Osteocyte (in vitro differentiated cells): ENCODE results near the gene RAPGEF5. TPM values are rescaled to one million over a fixed set of nuclear protein-coding genes. Genes with fewer than 3 reads are reported as not detected.

ENCODE experiments used
- DNase-seq: peaks from one replicate; pipeline ENCODE4 v3.0.0; 2021; ENCODE audit warnings: mixed read lengths; ENCODE audit not compliant: unreplicated experiment; ENCODE audit errors: extremely low spot score
- H3K27ac Mint-ChIP-seq: one replicate; pipeline ENCODE4 v1.8.0; 2021; ENCODE audit warnings: mild to moderate bottlenecking, mixed read lengths; ENCODE audit not compliant: unreplicated experiment
- H3K27me3 Mint-ChIP-seq: one replicate; pipeline ENCODE4 v1.8.0; 2021; ENCODE audit warnings: mixed read lengths; ENCODE audit not compliant: unreplicated experiment
- H3K36me3 Mint-ChIP-seq: one replicate; pipeline ENCODE4 v1.8.0; 2021; ENCODE audit warnings: mixed read lengths; ENCODE audit not compliant: unreplicated experiment
- H3K4me1 Mint-ChIP-seq: one replicate; pipeline ENCODE4 v1.8.0; 2021; ENCODE audit warnings: mixed read lengths; ENCODE audit not compliant: unreplicated experiment
- H3K4me3 Mint-ChIP-seq: one replicate; pipeline ENCODE4 v1.8.0; 2021; ENCODE audit warnings: mild to moderate bottlenecking, moderate library complexity, mixed read lengths; ENCODE audit not compliant: unreplicated experiment
- H3K9me3 Mint-ChIP-seq: one replicate; pipeline ENCODE4 v1.8.0; 2021; ENCODE audit warnings: mixed read lengths; ENCODE audit not compliant: unreplicated experiment
- CTCF ChIP-seq: fragments of 200-600 bp; sonication (generic); IDR thresholded peaks from 2 replicates; pipeline ENCODE4 v1.5.0; 2021; ENCODE audit warnings: antibody characterized with exemption, mild to moderate bottlenecking, moderate library complexity
- total RNA-seq: library from RNA; stranded (reverse); gene quantifications from 2 replicates; pipeline ENCODE4 v1.2.1, GENCODE V29; 2021

The RAPGEF5 gene
- total RNA-seq, 1 donor from 2014 or later = 0.27 TPM

- peaks cover 6% of the 10 kb centered on the region for H3K27me3 Mint-ChIP-seq
- H3K4me3 Mint-ChIP-seq = no peak overlapping the region
- no peaks in the 10 kb centered on the region for H3K4me1 Mint-ChIP-seq
- no peak for DNase-seq
- H3K27ac Mint-ChIP-seq = no peak overlapping the region
- no peak for TF ChIP-seq CTCF
- H3K36me3 Mint-ChIP-seq = no peaks in the 10 kb centered on the region
- no peaks in the 10 kb centered on the region for H3K9me3 Mint-ChIP-seq
These were observed 16.4 kb upstream of the RAPGEF5 start for GRCh38 chr7:22373388-22373787.

GRCh38 chr7:22372863-22373262 is 15.9 kb upstream of the RAPGEF5 start:
- no peak for TF ChIP-seq CTCF
- Mint-ChIP-seq H3K4me3 (no peak overlapping the region), H3K9me3 (no peaks in the 10 kb centered on the region), H3K27me3 (peaks cover 6% of the 10 kb centered on the region), H3K4me1 (no peaks in the 10 kb centered on the region), H3K36me3 (no peaks in the 10 kb centered on the region), H3K27ac (no peak overlapping the region)
- DNase-seq = no peak

GRCh38 chr7:22371878-22372277 is 14.9 kb upstream of the RAPGEF5 start:
- H3K4me1 Mint-ChIP-seq = no peaks in the 10 kb centered on the region
- no peak for TF ChIP-seq CTCF
- H3K27me3 Mint-ChIP-seq = peaks cover 6% of the 10 kb centered on the region
- H3K36me3 Mint-ChIP-seq = no peaks in the 10 kb centered on the region
- no peak overlapping the region for H3K4me3 Mint-ChIP-seq
- no peak for DNase-seq
- no peak overlapping the region for H3K27ac Mint-ChIP-seq
- H3K9me3 Mint-ChIP-seq = no peaks in the 10 kb centered on the region

- Mint-ChIP-seq H3K4me1 (no peaks in the 10 kb centered on the region), H3K27me3 (peaks cover 17% of the 10 kb centered on the region), H3K9me3 (no peaks in the 10 kb centered on the region), H3K36me3 (no peaks in the 10 kb centered on the region), H3K27ac (no peak overlapping the region), H3K4me3 (no peak overlapping the region)
- no peak for DNase-seq
- TF ChIP-seq CTCF = no peak
These were observed 7.9 kb upstream of the RAPGEF5 start for GRCh38 chr7:22364900-22365299.

- Mint-ChIP-seq H3K4me3 (no peak overlapping the region), H3K4me1 (no peaks in the 10 kb centered on the region), H3K36me3 (no peaks in the 10 kb centered on the region), H3K27me3 (peaks cover 17% of the 10 kb centered on the region), H3K27ac (no peak overlapping the region), H3K9me3 (no peaks in the 10 kb centered on the region)
- DNase-seq = no peak
- TF ChIP-seq CTCF = no peak
These were observed 6.9 kb upstream of the RAPGEF5 start for GRCh38 chr7:22363756-22364422.
